Tibial artery (tissue), 4 donors: ENCODE data around the gene FAM9A.
"Not testable (repeated sequence)": the region's sequence is repeated elsewhere in the genome, so short reads cannot be mapped to it uniquely, and the experiment has no call there.

Experiments used
- DNase-seq, 2 donors: peaks; one replicate each; pipeline ENCODE4 v3.0.0-alpha.2; 2019
- H3K27ac ChIP-seq, 2 donors: fragments of 200-600 bp; sonication (generic) in 1 of 2; 1 replicate in 1 of 2; 2 replicates in 1 of 2; pipeline ENCODE4 v1.5.1; 2018 to 2019; ENCODE audit warnings: mild to moderate bottlenecking in 1 of 2
- H3K27me3 ChIP-seq, 2 donors: fragments of 200-600 bp; sonication (generic) in 1 of 2; one replicate each; pipeline versions ENCODE4 v1.5.1 to v1.6.0; 2016 to 2019
- H3K36me3 ChIP-seq, 3 donors: fragments of 200-600 bp; sonication (generic) in 2 of 3; one replicate each; pipeline ENCODE4 v1.5.1; 2016 to 2019; ENCODE audit warnings: mild to moderate bottlenecking in 2 of 3
- H3K4me1 ChIP-seq, 4 donors: fragments of 200-600 bp; sonication (generic) in 2 of 4; 1 replicate in 3 of 4; 2 replicates in 1 of 4; pipeline ENCODE4 v1.5.1; 2016 to 2019
- H3K4me3 ChIP-seq, 2 donors: fragments of 200-600 bp; sonication (generic) in 1 of 2; 1 replicate in 1 of 2; 2 replicates in 1 of 2; pipeline ENCODE4 v1.5.1; 2018 to 2019; ENCODE audit warnings: mild to moderate bottlenecking in 2 of 2
- H3K9me3 ChIP-seq, 3 donors: fragments of 200-600 bp; sonication (generic) in 1 of 3; one replicate each; pipeline ENCODE4 v1.5.1; 2016 to 2019
- intact Hi-C: fragments of 100-400 bp; cut with DNase I; formaldehyde crosslinking; loops from one replicate; pipeline ENCODE4 v1.15.0; 2023; ENCODE audit warnings: low total_unique reads
- TF ChIP-seq, protein P1 (sequence below), 2 experiments: fragments of 200-600 bp in 1 of 2; fragments of 450-650 bp in 1 of 2; IDR thresholded peaks; one replicate each; pipeline ENCODE4 v1.5.1; 2017 to 2019; ENCODE audit warnings: antibody characterized with exemption in 2 of 2, mild to moderate bottlenecking in 1 of 2, moderate library complexity in 1 of 2

Gene FAM9A

DNA sequence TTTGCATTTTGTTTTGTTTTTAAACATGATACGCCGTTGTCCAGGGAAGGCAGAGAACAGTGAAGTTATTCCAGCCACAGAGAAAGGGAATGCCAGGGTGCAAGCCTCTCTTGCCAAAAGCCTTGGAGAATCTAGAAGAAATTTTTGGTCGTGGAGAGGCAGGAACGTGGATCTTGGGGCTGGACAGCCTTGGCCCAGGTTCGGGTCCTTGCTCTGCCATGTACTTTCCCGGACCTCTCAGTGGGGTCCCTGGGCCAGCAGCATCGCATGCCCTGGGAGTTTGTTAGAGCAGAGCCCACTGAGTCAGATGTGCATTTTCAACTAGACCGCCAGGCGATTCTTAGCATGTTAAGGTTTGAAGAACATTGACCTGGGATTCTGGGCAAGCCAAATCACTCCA is 18.6 kb downstream of the FAM9A start:
- TF ChIP-seq, protein P1, sequence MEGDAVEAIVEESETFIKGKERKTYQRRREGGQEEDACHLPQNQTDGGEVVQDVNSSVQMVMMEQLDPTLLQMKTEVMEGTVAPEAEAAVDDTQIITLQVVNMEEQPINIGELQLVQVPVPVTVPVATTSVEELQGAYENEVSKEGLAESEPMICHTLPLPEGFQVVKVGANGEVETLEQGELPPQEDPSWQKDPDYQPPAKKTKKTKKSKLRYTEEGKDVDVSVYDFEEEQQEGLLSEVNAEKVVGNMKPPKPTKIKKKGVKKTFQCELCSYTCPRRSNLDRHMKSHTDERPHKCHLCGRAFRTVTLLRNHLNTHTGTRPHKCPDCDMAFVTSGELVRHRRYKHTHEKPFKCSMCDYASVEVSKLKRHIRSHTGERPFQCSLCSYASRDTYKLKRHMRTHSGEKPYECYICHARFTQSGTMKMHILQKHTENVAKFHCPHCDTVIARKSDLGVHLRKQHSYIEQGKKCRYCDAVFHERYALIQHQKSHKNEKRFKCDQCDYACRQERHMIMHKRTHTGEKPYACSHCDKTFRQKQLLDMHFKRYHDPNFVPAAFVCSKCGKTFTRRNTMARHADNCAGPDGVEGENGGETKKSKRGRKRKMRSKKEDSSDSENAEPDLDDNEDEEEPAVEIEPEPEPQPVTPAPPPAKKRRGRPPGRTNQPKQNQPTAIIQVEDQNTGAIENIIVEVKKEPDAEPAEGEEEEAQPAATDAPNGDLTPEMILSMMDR (IDR thresholded peaks at IDR 0.05) = no peak
- intact Hi-C loops = no loop called here
- no peak for DNase-seq

DNA sequence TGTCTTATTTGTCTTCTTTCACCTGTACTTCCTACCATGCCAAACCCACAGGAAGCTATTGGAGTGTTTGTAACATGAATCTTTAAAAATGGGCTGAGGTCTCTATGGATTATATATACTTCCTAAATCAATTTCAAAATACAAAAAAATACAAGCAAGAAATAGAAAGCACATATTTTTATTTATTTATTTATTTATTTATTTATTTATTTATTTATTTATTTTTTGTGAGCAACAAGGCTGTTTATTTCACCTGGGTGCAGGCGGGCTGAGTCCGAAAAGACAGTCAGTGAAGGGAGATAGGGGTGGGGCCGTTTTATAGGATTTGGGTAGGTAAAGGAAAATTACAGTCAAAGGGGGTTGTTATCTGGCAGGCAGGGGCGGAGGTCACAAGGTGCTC is 19.3 kb downstream of the FAM9A start:
- H3K4me1 ChIP-seq, intact Hi-C loops: not testable (repeated sequence)

More for the DNA sequence above, 18.6 kb downstream of the FAM9A start:
- Histone ChIP-seq H3K4me3 (no peak overlapping the region), H3K27me3 (no peaks in the 10 kb centered on the region), H3K9me3 (no peaks in the 10 kb centered on the region), H3K4me1 (no peaks in the 10 kb centered on the region), H3K27ac (no peak overlapping the region), H3K36me3 (no peaks in the 10 kb centered on the region)

DNA sequence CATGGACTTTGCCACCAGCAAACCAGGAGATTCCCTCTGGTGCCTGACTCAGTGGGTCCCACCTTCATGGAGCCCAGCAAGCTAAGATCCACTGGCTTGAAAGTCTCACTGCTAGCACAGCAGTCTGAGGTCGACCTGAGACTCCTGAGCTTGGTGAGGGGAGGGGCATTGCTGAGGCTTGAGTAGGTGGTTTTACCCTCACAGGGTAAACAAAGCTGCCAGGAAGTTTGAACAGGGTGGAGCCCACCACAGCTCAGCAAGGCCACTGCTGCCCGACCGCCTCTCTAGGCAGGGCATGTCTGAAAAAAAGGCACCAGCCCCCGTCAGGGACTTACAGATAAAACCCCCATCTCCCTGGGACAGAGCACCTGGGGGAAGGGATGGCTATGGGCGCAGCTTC is 28.1 kb downstream of the FAM9A start:
- Histone ChIP-seq H3K9me3 (no peaks in the 10 kb centered on the region), H3K4me3 (no peak overlapping the region), H3K4me1 (no peaks in the 10 kb centered on the region), H3K27me3 (peaks cover 0 to 4% of the 10 kb centered on the region in 2 donors), H3K27ac (no peak overlapping the region), H3K36me3 (no peaks in the 10 kb centered on the region)
- TF ChIP-seq, protein P1 (IDR thresholded peaks at IDR 0.05) = no peak
- intact Hi-C loops = no loop called here
- DNase-seq = no peak

More for the DNA sequence above, 19.3 kb downstream of the FAM9A start:
- H3K27me3 ChIP-seq, DNase-seq, H3K27ac ChIP-seq, H3K9me3 ChIP-seq, H3K36me3 ChIP-seq, H3K4me3 ChIP-seq: not testable (repeated sequence)

DNA sequence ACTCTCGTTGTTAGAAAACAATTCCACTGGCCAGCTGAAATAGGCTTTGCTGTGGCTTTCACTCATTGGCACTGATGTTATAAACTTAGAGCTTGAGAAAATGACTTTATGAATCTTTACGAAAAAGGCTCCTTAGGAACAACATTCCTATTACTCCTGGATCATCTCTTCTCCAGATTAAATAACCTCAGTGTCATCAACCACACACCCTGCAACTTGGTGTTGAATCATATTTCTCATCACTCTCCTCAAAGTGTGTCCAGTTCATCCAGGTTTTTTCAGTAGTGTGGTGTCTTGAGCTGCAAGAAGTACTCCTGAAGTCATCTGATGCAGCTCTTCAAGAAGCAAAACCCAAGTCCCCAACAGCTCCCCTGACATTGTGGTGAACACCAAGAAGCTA is 41.2 kb downstream of the FAM9A start:
- Histone ChIP-seq H3K27me3 (no peaks in the 10 kb centered on the region), H3K4me1 (no peaks in the 10 kb centered on the region), H3K9me3 (no peaks in the 10 kb centered on the region), H3K27ac (no peak overlapping the region), H3K4me3 (no peak overlapping the region), H3K36me3 (no peaks in the 10 kb centered on the region)
- intact Hi-C loops = no loop called here
- TF ChIP-seq, protein P1 (IDR thresholded peaks at IDR 0.05) = no peak
- DNase-seq = no peak

DNA sequence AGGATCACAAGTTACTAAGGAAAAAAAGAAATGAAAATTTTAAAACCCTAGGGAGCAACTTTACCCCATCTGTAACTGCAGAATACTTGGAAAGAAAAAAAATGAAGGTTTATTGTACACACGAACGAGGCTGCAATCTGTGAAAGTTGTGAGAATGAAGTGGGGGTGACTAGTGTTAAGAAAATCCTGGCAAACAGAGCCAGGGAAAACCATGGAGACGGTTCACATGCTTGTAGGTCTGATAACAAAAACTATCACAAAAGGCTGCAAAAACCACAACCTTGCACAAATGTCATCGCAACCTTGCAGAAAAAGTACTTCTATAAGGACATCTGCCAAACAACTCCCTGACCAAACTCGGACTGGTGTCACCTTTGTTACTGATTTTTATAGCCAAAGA is 42.5 kb downstream of the FAM9A start:
- H3K27me3 ChIP-seq, H3K27ac ChIP-seq, H3K4me1 ChIP-seq, H3K9me3 ChIP-seq, intact Hi-C loops, DNase-seq, H3K4me3 ChIP-seq, H3K36me3 ChIP-seq: not testable (repeated sequence)

DNA sequence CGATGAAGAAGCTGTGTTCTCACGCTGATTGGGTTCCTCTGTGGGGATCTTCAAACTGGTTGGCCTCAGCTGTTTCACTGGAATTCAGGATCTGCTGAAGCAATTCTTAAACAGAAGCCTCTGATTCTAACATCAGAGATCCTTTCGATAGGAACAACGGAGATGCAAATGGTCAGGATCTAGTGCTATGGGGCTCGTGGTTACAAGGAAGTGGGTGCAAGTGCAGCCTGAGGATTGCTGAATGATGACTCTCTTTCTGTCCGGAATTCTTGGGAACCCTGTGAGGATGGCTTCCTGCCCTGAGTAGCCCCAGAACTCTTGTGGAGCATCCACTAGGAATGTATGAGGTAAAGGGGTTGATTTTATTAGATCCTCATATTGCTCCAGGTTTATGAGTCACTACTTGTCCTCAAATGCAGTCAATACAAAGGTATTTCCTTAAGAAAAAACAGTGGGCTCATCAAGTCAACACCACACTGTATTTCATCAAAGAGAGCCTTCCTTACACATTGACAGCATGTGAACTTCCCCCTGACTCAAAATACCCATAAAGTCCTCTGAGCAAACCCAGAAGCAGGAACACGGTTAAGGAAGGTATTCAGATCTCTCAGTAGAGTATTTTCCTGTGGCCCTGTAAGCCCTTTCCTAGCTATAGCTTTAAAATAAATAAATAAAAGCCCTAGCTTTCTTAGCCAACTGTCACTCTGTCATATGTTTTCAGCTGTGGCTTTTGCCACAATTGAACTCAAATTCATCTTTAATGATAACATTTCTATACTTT is 43.4 kb downstream of the FAM9A start:
- DNase-seq, H3K27me3 ChIP-seq, intact Hi-C loops, H3K36me3 ChIP-seq, H3K4me3 ChIP-seq, H3K27ac ChIP-seq, H3K9me3 ChIP-seq, H3K4me1 ChIP-seq: not testable (repeated sequence)

DNA sequence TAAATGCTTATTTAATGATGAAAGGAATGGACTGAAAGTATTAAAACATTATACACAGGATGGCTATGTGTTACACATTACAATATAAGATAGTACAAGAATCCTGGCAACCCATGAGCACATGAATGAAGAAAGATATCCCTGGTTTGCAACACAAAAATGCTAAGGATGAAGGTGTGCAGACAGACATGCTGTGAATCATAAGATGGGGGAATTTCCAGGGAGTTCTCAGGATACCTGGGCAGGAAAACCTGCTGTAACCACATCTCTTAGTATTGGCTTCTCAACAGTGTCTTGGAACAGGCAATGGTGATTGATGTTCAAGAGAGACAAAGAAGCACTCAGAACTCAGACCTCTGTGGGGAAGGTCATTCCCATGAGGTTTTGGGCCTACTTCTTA is 45.4 kb downstream of the FAM9A start:
- H3K9me3 ChIP-seq = no peaks in the 10 kb centered on the region
- intact Hi-C loops = no loop called here
- no peaks in the 10 kb centered on the region for H3K36me3 ChIP-seq
- TF ChIP-seq, protein P1 (IDR thresholded peaks at IDR 0.05) = no peak
- H3K27me3 ChIP-seq = no peaks in the 10 kb centered on the region
- H3K27ac ChIP-seq = no peak overlapping the region
- no peak for DNase-seq
- no peaks in the 10 kb centered on the region for H3K4me1 ChIP-seq
- no peak overlapping the region for H3K4me3 ChIP-seq
